Measurements from ENCODE around the gene CFAP61.

The CFAP61 gene

DNA sequence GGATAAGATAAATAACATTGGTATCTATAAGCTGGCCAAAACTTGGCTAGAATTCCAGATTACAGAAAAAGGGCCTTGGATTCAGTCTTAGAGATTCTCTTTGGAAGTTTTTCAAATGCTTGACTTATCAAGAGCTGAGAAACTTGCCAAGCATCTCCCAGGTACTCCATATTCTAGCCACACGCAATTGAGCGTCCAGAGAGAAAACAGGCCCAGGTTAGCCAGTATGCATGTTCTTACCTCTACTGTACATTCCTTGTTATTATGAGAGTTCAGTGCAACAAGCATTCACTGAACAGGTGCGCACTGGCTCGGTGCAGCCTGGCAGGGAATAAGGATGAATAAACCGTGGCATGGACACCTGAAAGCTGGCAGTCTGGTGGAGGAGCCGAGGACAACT, 13.7 kb upstream of the CFAP61 start:
- no peak overlapping the region for H3K9ac ChIP-seq (ENCODE audit: low read length)
- no peak overlapping the region for H3K27ac ChIP-seq (ENCODE audit: low read depth, low read length)
- H3K27me3 ChIP-seq (ENCODE audit: control insufficient read depth, insufficient read depth, low read length), result no peaks in the 10 kb centered on the region
- peaks cover 70% of the 10 kb centered on the region for H3K36me3 ChIP-seq (ENCODE audit: control insufficient read depth, insufficient read depth, low read length)
- H3K4me1 ChIP-seq (ENCODE audit: control insufficient read depth, insufficient read depth, low read length), result no peaks in the 10 kb centered on the region
- no peak overlapping the region for H3K4me3 ChIP-seq (ENCODE audit: low read length)

DNA sequence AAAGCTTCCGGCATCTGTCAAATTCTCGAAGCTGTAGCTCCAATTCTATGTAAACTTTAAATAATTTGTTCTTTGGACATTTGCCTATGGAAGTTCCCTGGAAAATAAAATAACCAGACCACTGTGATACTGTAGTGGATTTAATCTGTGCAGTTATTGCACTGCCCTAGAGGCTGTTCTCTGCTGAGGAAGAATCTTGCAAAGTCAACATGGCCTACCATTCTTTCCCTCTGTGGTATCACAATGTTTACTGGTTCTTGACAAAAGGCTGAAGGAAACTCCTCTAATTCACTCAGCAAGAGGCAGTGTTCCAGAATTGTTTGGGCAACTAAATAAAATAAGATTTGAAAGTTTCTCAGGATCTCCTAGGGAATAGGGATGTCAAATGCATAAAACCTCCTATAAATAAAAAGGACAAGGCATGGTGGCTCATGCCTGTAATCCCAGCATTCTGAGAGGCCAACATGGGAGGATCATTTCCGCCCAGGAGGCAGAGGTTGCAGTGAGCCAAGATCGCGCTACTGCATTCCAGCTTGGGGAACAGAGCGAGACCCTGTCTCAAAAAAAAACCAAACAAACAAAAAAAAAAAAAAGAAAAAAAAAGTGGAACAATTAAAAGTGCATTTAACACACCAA, 12.5 kb upstream of the CFAP61 start:
- H3K27ac ChIP-seq (ENCODE audit: low read depth, low read length), result no peak overlapping the region
- H3K27me3 ChIP-seq (ENCODE audit: control insufficient read depth, insufficient read depth, low read length), result no peaks in the 10 kb centered on the region
- H3K4me1 ChIP-seq (ENCODE audit: control insufficient read depth, insufficient read depth, low read length), result no peaks in the 10 kb centered on the region
- H3K4me3 ChIP-seq (ENCODE audit: low read length), result no peak overlapping the region
- H3K36me3 ChIP-seq (ENCODE audit: control insufficient read depth, insufficient read depth, low read length), result peaks cover 70% of the 10 kb centered on the region
- no peak overlapping the region for H3K9ac ChIP-seq (ENCODE audit: low read length)

DNA sequence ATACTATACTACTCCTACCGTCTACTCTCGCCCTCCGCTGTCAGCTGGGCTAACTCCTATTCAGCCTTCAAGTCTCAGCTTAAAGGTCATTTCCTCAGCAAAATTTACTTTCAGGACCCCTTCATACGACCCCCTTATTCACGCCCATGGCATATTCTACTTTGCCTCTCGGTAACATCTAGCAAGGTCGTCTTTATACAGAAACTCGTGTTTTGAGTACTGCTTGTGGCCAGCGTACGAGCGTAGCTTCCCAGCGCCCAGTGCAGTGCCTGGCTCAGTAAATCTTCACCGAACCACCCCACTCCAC, 612 bp upstream of the CFAP61 start:
- peak overlapping the region; percentile 87 for H3K9ac ChIP-seq (ENCODE audit: low read length)
- peaks cover 4% of the 10 kb centered on the region for H3K4me1 ChIP-seq (ENCODE audit: control insufficient read depth, insufficient read depth, low read length)
- H3K27ac ChIP-seq (ENCODE audit: low read depth, low read length), result peak overlapping the region; percentile 85
- peaks cover 8% of the 10 kb centered on the region for H3K36me3 ChIP-seq (ENCODE audit: control insufficient read depth, insufficient read depth, low read length)
- no peaks in the 10 kb centered on the region for H3K27me3 ChIP-seq (ENCODE audit: control insufficient read depth, insufficient read depth, low read length)
- peak overlapping the region; percentile 98 for H3K4me3 ChIP-seq (ENCODE audit: low read length)

DNA sequence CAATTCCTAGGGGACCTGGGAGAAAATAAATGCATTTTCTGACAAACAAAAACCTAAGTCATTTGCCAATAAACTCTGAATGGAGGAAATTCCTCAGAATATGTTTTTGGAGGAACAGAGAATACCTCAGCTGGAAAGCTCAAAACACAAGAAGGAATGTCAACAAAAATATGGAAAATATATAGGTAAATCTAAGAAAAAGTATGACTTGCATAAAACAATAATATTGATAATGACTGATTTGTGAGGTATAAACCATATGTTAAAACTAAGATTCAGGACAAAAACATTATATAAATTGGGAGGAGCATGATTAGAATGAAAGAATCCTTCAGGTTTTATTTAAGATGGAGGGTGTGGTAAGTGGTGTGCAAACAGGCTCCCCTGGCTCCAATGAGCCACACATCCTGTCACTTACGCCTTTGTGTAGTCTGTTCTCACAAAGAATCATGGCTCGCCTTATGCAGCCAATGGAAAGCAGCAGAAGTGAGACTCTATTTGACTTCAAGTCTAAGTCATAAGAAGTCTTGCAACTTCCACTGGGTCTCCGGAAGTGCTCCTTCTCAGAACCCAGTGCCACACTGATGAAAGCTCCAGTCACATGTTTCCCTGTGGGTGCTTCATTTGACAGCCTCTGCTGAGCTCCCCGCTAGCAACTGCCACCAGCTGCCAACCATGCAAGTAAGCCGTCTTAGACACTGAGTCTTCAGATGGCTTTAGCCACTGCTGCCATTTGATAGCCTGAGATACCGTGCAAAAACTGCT, 8.1 kb downstream of the CFAP61 start:
- Histone ChIP-seq H3K4me1 (ENCODE audit: control insufficient read depth, insufficient read depth, low read length) (no peaks in the 10 kb centered on the region), H3K9ac (ENCODE audit: low read length) (no peak overlapping the region), H3K4me3 (ENCODE audit: low read length) (no peak overlapping the region), H3K36me3 (ENCODE audit: control insufficient read depth, insufficient read depth, low read length) (no peaks in the 10 kb centered on the region), H3K27ac (ENCODE audit: low read depth, low read length) (no peak overlapping the region), H3K27me3 (ENCODE audit: control insufficient read depth, insufficient read depth, low read length) (no peaks in the 10 kb centered on the region)

DNA sequence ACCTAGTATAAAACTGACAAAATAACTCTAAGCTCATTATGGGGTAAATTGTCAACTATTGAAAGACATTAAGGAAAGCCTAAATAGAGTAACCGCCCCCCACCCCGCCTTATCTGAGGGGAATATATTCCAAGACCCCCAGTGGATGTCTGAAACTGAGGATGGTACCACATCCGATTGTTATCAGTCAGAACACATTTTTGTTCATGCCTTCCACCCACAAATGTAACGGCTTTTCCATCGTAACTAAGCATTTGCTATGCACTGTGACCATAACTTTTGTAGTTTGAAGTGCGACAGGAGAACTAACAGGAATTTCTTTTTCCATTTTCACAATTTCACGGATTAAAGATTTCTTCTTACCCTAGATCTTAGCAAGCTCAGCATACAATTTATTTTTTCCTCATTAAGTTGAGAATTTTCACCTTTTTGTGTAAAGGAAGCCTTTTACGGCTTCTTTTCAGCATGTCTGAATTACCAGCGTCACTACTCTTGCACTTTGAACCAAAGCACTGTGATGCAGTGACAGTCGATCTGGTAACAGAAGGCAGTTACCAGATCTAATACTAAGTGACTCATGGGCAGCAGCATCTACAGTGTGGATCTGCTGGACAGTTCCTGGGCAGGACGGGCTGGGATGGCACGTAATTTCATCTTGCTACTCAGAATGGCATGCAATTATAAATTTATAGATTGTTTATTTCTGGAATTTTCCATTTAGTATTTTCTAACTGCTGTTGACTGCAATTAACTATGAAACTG, 11.8 kb downstream of the CFAP61 start:
- no peak overlapping the region for H3K9ac ChIP-seq (ENCODE audit: low read length)

DNA sequence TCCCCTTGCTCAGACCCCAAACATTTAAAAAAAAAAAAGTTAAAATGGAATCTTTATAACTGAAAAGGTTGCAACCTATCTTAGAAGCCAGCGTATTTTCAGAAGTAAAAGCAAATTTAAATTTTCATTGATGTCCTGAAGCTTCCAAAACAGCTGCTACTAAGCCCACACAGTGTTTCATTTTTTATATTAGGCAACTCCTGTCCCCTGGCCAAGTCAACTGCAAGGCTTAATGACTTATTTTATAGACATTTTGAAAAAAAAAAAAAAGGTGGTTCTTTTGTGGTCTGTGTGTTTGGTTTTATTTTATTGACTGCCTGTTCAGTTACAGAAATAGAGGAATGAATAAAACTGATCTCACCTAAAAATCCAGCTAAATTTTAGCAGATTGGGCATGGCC, 13.0 kb downstream of the CFAP61 start:
- H3K9ac ChIP-seq (ENCODE audit: low read length), result no peak overlapping the region
- no peaks in the 10 kb centered on the region for H3K27me3 ChIP-seq (ENCODE audit: control insufficient read depth, insufficient read depth, low read length)
- H3K4me1 ChIP-seq (ENCODE audit: control insufficient read depth, insufficient read depth, low read length), result no peaks in the 10 kb centered on the region
- no peak overlapping the region for H3K4me3 ChIP-seq (ENCODE audit: low read length)
- H3K27ac ChIP-seq (ENCODE audit: low read depth, low read length), result no peak overlapping the region
- H3K36me3 ChIP-seq (ENCODE audit: control insufficient read depth, insufficient read depth, low read length), result no peaks in the 10 kb centered on the region

More for the DNA sequence above, 11.8 kb downstream of the CFAP61 start:
- no peaks in the 10 kb centered on the region for H3K36me3 ChIP-seq (ENCODE audit: control insufficient read depth, insufficient read depth, low read length)
- H3K4me1 ChIP-seq (ENCODE audit: control insufficient read depth, insufficient read depth, low read length), result no peaks in the 10 kb centered on the region
- no peak overlapping the region for H3K4me3 ChIP-seq (ENCODE audit: low read length)
- no peak overlapping the region for H3K27ac ChIP-seq (ENCODE audit: low read depth, low read length)
- no peaks in the 10 kb centered on the region for H3K27me3 ChIP-seq (ENCODE audit: control insufficient read depth, insufficient read depth, low read length)

DNA sequence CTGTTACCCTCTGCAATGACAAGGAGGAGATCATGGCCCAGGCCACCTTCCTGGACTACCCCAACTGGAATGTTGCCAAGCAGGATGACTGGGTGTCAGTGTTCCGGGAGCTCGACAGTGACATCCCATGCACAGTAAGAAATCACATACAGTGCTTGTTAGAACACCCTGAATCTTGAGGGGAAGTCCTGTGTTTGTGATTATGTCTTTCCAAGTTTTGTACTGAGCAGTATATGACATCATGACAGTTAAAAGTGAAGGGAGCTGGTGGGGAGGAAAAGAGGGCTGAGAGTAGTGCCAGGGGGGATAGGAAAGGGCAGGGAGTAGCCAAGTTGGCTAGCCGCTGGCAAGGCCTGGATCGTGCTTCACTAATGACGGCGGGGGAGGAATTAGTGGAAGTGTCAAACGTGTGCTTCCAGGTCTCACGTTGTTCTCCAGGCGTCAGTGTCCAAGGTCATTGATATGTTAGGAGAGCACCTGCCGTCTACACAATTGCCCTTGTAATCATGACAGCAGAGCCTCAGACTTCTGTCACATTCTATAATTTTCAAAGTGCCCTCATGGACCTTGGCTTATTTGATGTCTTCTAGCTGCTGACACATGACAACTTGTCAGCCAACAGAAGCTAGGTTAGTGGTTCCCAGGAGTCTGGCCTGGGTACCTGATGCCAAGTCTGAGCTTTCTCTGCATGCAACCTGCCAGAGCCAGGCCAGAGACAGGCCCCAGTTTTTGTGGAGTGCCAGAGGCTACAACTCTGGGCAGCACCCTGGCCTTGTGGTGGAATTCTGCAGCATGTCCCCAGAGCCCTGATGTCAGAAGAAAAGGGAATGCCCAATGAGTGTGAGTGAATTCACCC, 18.8 kb downstream of the CFAP61 start:
- H3K4me1 ChIP-seq (ENCODE audit: control insufficient read depth, insufficient read depth, low read length), result no peaks in the 10 kb centered on the region
- H3K27me3 ChIP-seq (ENCODE audit: control insufficient read depth, insufficient read depth, low read length), result no peaks in the 10 kb centered on the region
- no peak overlapping the region for H3K4me3 ChIP-seq (ENCODE audit: low read length)
- no peak overlapping the region for H3K27ac ChIP-seq (ENCODE audit: low read depth, low read length)
- H3K36me3 ChIP-seq (ENCODE audit: control insufficient read depth, insufficient read depth, low read length), result no peaks in the 10 kb centered on the region
- no peak overlapping the region for H3K9ac ChIP-seq (ENCODE audit: low read length)

DNA sequence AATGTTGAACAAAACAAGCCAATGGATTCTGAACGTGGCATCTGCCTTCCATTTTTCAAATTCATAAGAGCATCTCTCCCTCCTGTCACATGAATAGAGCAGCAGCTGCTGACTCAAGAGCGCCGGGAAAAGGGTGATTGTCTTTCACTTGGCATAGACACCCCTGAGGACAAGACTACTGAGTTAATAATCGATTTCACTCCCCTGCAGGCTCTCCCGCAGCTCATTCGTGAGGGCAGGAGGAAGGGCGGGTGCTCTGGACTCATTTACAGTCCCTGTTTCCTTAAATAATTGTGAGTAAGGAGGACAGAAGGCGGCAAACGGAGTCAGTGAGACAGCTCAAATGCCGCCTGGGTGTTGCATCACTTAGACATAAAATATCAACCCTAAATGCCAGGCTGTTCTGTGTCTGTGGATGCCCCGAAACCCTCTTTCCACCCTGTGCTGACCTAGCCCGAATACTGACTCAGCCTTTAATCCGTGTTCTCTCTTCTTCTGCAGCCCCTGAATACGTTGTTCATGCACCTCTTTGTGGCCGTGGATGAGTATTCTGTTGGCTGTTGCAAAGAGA, 21.6 kb downstream of the CFAP61 start:
- H3K36me3 ChIP-seq (ENCODE audit: control insufficient read depth, insufficient read depth, low read length), result no peaks in the 10 kb centered on the region
- H3K4me1 ChIP-seq (ENCODE audit: control insufficient read depth, insufficient read depth, low read length), result no peaks in the 10 kb centered on the region
- no peak overlapping the region for H3K9ac ChIP-seq (ENCODE audit: low read length)
- no peak overlapping the region for H3K27ac ChIP-seq (ENCODE audit: low read depth, low read length)
- no peak overlapping the region for H3K4me3 ChIP-seq (ENCODE audit: low read length)
- H3K27me3 ChIP-seq (ENCODE audit: control insufficient read depth, insufficient read depth, low read length), result no peaks in the 10 kb centered on the region

DNA sequence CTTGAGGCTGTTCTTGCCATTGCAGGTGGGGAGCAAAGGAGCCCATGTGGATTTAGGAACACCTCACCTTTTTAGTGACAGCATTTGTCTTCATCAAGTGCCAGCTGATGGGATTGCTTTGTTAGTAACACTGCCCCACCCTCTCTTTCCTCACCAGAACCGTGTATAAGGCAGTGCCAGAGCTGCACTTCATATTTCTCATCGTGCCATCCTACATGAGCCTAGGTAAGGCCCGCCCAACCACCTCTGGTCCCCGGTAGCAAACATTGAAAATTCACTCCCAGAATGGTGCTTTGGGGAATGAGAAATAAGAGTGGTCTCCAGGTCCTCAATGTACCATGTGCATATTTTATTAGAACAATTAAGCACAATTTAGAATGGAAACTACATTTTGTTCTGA, 22.7 kb downstream of the CFAP61 start:
- no peak overlapping the region for H3K9ac ChIP-seq (ENCODE audit: low read length)
- no peak overlapping the region for H3K4me3 ChIP-seq (ENCODE audit: low read length)
- no peaks in the 10 kb centered on the region for H3K27me3 ChIP-seq (ENCODE audit: control insufficient read depth, insufficient read depth, low read length)
- H3K27ac ChIP-seq (ENCODE audit: low read depth, low read length), result no peak overlapping the region
- H3K4me1 ChIP-seq (ENCODE audit: control insufficient read depth, insufficient read depth, low read length), result no peaks in the 10 kb centered on the region
- H3K36me3 ChIP-seq (ENCODE audit: control insufficient read depth, insufficient read depth, low read length), result no peaks in the 10 kb centered on the region

DNA sequence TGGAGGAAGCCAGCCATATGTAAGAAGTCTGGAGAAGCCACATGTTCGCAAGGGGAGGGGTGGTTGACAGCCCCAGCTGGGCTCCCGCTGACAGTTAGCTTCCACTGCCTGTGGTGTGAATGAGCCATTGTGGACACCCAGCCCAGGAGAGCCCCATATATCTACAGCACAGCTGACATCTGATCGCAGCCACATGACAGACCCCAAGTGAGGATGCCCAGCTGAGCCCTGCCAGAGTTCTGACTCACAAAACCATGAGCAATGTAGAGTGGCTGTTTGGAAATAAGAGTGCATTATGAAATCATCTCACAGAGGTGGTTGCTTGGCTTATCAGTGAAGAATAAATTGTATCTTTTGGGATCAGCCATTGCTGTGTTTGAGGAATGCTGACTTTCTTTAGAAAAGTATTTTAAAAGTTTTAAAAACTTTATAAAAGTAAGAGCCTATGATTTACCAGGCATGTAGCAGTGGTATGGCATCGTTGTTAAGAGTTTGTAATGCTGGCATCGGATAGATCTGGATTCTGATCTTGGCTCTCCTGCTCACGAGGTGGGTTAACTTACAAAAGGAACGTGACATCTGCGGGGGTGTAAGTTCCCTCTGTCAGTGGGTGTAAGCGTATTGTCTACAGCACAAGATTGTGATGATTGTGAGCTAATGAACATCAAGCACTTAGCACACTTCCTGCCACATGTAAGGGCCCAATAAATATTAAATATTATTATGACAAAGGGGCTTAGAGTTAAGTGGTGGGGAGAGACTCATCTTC, 24.1 kb downstream of the CFAP61 start:
- Histone ChIP-seq H3K27ac (ENCODE audit: low read depth, low read length) (no peak overlapping the region), H3K4me3 (ENCODE audit: low read length) (no peak overlapping the region), H3K4me1 (ENCODE audit: control insufficient read depth, insufficient read depth, low read length) (no peaks in the 10 kb centered on the region), H3K9ac (ENCODE audit: low read length) (no peak overlapping the region), H3K27me3 (ENCODE audit: control insufficient read depth, insufficient read depth, low read length) (no peaks in the 10 kb centered on the region), H3K36me3 (ENCODE audit: control insufficient read depth, insufficient read depth, low read length) (no peaks in the 10 kb centered on the region)

DNA sequence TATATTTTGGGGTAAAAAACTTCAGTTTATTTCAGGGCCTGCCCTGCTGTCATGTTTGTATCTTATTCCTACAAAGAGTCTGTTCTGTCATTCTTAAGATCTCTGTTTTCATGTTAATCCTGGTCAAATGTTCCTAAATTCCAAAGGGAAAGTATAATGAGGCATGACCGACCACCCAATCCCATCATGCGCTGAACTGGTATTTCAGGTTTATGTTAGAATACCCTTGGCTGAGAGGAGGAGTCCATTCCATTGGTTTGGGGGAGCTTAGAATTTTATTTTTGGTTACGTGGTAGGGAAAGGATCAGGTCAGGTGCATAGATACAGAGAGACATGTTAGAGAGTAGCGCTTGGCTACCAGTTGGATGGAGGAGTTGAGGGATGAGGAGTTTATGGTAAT, 25.7 kb downstream of the CFAP61 start:
- H3K27ac ChIP-seq (ENCODE audit: low read depth, low read length), result no peak overlapping the region

More for the DNA sequence above, 25.7 kb downstream of the CFAP61 start:
- no peaks in the 10 kb centered on the region for H3K36me3 ChIP-seq (ENCODE audit: control insufficient read depth, insufficient read depth, low read length)
- H3K9ac ChIP-seq (ENCODE audit: low read length), result no peak overlapping the region
- H3K4me1 ChIP-seq (ENCODE audit: control insufficient read depth, insufficient read depth, low read length), result no peaks in the 10 kb centered on the region
- H3K27me3 ChIP-seq (ENCODE audit: control insufficient read depth, insufficient read depth, low read length), result no peaks in the 10 kb centered on the region
- H3K4me3 ChIP-seq (ENCODE audit: low read length), result no peak overlapping the region
